NCI-H2227 (cell line): Measurements from ENCODE around the gene NOXRED1.

Experiments used
- DNase-seq: peaks from one replicate; lab custom pipeline; 2025; ENCODE audit not compliant: unreplicated experiment; lab: John Stamatoyannopoulos, UW

Gene NOXRED1

GRCh38 chr14:77344377-77344996 is 78.8 kb downstream of the NOXRED1 start:
- no peak for DNase-seq
